Measurements from ENCODE around the gene TNS4.

DNA sequence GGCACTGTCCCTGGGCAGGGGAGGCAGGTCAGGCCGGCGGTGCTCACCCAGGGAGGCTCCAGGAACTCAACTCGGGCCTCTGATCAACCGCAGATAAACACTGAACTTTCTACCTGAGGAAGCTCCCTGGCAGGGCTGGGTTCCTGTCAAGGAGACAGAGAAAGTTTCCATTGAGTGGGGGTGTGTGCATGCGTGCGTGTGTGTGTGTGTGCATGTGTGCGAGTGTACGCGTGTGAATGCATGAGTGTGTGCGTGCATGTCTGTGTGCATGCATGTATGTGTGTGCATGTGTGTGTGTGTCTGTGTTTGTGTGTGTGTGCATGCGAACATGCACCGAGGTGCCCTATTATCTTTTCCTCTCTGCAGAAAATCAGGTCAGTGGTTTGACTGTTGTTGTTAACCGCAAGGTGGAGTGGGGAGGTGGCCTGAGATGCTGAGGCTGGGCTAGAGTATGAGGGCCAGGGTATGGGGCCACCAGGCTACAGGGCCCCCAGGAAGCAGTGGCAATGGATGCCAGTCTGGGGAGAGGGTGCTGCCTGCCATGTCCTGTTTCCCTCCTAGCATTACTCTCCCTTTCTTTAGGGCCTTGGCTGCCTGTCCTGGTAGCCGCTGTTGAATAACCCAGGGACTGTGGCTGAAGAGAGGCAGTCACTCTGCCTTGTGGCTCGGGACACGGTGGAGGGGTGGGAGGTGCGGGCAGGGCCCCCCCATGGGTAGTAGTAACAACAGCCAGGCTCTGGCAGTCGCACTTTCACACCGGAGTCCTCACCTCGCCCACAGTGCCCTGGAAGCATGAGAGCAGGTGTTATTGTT lies 39.8 kb upstream of the TNS4 start:
- TF ChIP-seq CTCF (IDR thresholded peaks at IDR 0.05) (no peak), ZFX (IDR thresholded peaks at IDR 0.05; ENCODE audit: borderline replicate concordance) (no peak)

Measured in 22Rv1 (cell line).